H7 (cell line): ENCODE data around the gene FMNL2. TPM values are rescaled to one million over a fixed set of nuclear protein-coding genes. Genes with fewer than 3 reads are reported as not detected.
"Not testable (repeated sequence)": the region's sequence is repeated elsewhere in the genome, so short reads cannot be mapped to it uniquely, and the experiment has no call there.

Experiments used
- DNase-seq: peaks from one replicate; pipeline ENCODE4 v3.0.0; 2012
- H3K27me3 ChIP-seq: 2 replicates; pipeline ENCODE4 v1.6.0; 2011; ENCODE audit warnings: mild to moderate bottlenecking, low read length; ENCODE audit not compliant: control insufficient read depth, insufficient read depth
- H3K36me3 ChIP-seq: replicated peaks from 2 replicates; pipeline ENCODE4 v1.5.1; 2011; ENCODE audit warnings: low read length; ENCODE audit not compliant: control insufficient read depth, insufficient read depth
- H3K4me3 ChIP-seq: 2 replicates; pipeline ENCODE4 v1.5.1; 2011; ENCODE audit warnings: low read depth, mild to moderate bottlenecking, control low read depth, low read length, moderate library complexity; ENCODE audit not compliant: insufficient read depth
- total RNA-seq: library from RNA; depleted of rRNA; stranded (reverse); fragments of >200 nt; shearing (Covaris generic); gene quantifications from 2 replicates; pipeline ENCODE4 v1.2.3, GENCODE V29; 2014; rRNA removed

Gene FMNL2
- total RNA-seq = 20.0 and 32.7 TPM in 2 replicates

DNA sequence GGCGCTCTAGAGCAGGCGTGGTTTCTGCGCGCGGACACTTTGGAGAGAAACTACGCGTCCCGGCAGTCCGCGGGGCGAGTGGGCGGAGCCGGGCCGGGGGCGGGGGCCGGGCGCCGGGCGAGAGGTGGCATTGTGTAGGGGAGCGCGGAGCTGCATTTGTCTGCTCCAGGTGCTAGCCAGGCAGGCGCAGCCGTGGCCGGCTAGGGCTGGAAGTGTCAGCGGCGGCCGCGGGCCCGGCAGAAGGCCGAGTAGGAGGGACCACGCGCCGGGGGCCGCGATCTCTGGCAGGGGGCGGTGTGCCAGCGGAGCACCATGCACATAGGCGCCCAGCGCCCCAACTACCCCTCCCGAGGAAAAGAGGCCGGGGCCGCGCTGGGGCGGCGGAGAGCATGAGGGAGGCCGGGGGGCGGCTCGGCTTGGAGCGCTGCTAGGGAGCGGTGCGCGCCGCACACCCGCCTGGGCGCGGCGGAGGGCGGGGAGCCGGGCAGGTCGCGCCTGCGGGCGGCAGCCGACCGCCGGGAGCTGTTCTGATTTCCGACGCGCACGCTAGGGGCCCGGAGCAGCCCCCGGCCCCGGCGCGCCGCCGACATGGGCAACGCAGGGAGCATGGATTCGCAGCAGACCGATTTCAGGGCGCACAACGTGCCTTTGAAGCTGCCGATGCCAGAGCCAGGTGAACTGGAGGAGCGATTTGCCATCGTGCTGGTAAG lies at the start of gene FMNL2:
TSS of gene FMNL2 (plus strand) at position 159 of the 710 bp plus-strand sequence.
- Histone ChIP-seq H3K4me3 (peak within 1 kb of the TSS; percentile 89), H3K36me3 (no peaks in the 10 kb centered on the region), H3K27me3 (no peaks in the 10 kb centered on the region; the same call in 1 of the 2 replicates)
- peak; percentile 95 for DNase-seq

DNA sequence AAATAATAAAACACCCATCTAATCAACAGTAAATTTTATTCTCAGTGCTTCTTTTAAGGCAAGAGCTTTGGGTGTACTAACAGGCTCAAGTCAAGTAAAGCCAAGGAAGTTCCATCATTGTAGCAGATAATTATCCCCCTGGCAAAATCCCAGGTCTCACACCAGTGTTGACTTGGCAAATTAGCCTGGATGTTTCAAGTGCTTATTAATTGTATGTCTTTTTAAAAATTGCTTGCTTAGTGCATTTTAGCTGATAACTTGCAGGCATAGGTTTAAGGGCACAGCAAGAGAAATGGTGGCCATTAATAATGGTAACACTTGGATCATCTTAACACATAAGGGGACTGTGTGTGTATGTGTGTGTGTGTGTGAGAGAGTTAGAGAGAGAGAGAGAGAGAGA lies 42.0 kb upstream of the FMNL2 start:
- Histone ChIP-seq H3K27me3 (no peaks in the 10 kb centered on the region), H3K4me3 (no peak overlapping the region), H3K36me3 (no peaks in the 10 kb centered on the region)
- no peak for DNase-seq

DNA sequence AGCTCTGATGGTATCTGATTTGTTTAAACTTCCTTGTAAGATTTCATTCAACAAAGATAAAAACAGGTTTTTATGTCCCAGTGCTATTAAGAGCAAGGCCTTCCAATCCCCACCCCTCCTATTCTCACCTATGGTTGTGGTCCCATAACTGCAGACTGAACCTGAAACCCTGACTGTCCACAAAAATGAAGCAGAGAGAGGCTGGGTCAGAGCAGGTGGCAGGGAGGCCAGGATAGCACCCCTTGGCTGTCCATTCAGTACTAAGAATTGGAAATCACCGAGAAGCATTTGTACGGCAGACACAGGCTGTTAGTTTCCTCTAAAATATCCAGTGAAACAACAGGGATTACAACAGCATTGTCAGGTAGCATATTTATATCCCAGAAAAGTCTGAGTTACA lies 37.3 kb upstream of the FMNL2 start:
- DNase-seq = no peak
- Histone ChIP-seq H3K4me3 (no peak overlapping the region), H3K36me3 (no peaks in the 10 kb centered on the region), H3K27me3 (no peaks in the 10 kb centered on the region)

DNA sequence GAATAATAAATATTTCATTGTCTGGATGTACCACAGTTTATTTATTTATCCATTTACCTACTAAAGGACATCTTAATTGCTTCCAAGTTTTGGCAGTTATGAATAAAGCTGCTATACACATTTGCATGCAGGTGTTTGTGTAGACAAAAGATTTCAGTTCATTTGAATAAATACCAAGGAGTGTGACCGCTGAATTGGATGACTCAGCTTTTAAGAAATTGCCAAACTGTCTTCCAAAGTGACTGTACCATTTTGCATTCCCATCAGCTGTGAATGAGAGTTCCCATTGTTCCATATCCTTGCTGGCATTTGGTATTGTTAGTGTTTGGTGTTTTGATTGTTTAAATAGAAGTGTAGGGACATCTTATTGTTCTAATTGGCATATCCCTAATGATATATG lies 36.2 kb upstream of the FMNL2 start:
- H3K27me3 ChIP-seq = no peaks in the 10 kb centered on the region
- DNase-seq = no peak
- no peaks in the 10 kb centered on the region for H3K36me3 ChIP-seq
- H3K4me3 ChIP-seq = no peak overlapping the region

DNA sequence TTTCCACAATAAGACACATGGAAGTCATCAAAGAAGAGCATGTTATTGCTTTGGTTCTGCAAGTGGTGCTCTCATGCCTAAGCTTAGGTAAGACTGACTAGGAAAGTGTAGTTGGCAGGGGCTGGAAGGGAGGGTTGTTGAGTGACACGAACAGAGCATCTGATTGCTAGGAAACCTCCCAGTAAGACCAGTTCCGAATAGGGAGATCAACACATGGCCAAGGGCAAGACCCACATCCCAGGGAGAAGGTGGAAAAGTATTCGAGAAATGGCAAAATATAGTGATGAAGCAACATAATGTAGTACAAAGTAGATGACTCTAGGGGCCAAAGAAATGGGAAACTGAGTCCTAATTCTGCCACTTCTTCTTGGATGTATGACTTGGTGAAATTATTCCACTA lies 33.8 kb upstream of the FMNL2 start:
- no peaks in the 10 kb centered on the region for H3K27me3 ChIP-seq
- DNase-seq = no peak
- no peak overlapping the region for H3K4me3 ChIP-seq
- no peaks in the 10 kb centered on the region for H3K36me3 ChIP-seq

- no peaks in the 10 kb centered on the region for H3K36me3 ChIP-seq
- DNase-seq = no peak
- no peaks in the 10 kb centered on the region for H3K27me3 ChIP-seq
- no peak overlapping the region for H3K4me3 ChIP-seq
Measured at GRCh38 chr2:152303951-152304350, 31.0 kb upstream of the FMNL2 start.

- Histone ChIP-seq H3K27me3 (no peaks in the 10 kb centered on the region), H3K4me3 (no peak overlapping the region), H3K36me3 (no peaks in the 10 kb centered on the region)
- DNase-seq = no peak
Measured at GRCh38 chr2:152304836-152305235, 30.1 kb upstream of the FMNL2 start.

DNA sequence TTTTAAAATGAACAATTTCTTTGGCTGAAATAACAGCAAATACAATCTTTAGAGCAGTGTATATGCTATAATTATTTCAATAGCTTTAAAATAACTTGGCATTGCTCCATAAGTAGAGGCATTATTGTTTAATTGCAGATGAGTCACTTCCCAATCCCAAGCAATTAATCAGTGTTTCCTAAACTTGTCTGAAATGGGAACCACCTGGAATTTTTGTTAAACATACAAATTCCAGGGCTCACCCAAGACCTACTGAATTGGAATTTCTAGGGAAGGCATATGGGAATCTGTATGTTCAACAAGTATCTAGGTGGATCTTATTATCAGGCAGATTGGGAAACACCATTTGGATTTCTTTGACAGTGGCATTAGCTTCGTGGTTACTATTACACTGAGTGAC lies 27.1 kb upstream of the FMNL2 start:
- H3K27me3 ChIP-seq = no peaks in the 10 kb centered on the region
- DNase-seq = no peak
- H3K4me3 ChIP-seq = no peak overlapping the region
- no peaks in the 10 kb centered on the region for H3K36me3 ChIP-seq

DNA sequence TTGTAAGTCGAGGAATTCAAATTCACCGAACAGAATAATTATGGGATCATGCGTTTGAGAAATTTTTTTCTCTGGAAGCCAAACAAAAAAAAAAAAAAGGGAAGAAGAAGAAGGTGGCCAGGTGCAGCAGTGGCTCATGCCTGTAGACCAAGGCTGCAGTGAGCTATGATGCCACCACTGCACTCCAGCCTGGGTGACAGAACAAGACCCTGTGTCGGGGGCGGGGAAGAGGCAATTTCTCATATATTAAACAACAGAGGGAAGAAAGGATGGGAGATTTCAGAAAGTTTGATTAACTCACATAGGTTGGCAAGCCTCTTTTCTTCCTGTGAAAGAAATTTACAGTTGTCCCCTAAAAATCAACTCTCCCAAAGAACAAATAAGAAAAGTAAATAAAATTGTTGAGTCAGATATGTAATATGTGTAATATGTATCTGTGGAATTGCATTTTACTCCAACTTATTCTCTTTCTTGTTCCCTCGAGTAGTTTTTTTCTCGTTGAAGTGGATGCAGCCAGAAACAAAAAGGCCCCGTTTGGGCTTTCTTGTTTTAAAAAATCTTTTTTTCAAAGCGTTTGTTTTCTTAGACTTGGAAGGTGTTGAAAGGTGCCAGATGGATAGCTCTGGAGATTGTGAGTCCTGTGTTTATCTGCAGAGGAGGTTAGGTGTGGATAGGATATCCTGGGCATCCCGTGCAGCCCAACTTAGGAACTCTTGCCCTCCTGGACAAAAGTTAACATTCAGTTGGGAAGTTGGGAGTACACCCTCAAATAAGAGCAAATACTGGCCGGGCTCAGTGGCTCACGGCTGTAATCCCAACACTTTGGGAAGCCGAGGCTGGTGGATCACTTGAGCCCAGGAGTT lies 25.4 kb upstream of the FMNL2 start:
- no peaks in the 10 kb centered on the region for H3K36me3 ChIP-seq
- DNase-seq = no peak
- H3K4me3 ChIP-seq = no peak overlapping the region
- no peaks in the 10 kb centered on the region for H3K27me3 ChIP-seq

DNA sequence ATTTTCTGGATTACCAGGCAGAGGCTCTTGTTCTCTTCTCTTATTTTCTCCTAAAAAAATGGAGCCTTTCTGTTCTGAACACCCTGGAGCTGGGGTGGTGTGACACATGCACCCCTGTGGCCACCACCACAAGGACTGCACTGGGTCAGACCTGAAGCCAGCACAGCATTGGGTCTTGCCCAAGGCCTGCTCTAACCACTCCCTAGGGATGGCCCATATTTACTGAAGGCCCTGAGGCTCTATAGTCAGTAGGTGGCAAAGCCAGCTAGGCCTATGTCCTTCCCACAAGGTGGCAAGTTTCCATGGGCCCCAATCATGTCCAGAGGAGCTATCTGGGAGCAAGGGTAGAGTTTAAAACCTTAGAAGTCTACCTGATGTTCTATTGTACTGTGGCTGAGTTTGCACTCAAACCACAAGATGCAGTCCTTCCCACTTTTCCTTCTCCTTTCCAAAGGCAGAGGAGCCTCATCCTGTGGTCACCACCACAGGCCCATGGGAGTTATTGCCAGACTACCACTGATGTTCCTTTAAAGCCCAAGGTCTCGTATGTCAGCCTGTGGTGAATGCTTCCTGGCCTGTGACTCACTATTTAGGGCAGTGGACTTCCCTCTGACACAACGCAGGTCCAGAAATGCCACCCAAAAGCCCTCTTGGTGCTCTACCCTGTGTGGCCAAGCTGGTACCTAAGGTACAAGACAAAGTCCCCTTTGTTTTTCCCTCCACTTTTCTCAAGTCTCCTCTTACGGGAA lies 15.0 kb upstream of the FMNL2 start:
- no peak for DNase-seq
- H3K36me3 ChIP-seq = no peaks in the 10 kb centered on the region
- no peak overlapping the region for H3K4me3 ChIP-seq
- H3K27me3 ChIP-seq = no peaks in the 10 kb centered on the region

DNA sequence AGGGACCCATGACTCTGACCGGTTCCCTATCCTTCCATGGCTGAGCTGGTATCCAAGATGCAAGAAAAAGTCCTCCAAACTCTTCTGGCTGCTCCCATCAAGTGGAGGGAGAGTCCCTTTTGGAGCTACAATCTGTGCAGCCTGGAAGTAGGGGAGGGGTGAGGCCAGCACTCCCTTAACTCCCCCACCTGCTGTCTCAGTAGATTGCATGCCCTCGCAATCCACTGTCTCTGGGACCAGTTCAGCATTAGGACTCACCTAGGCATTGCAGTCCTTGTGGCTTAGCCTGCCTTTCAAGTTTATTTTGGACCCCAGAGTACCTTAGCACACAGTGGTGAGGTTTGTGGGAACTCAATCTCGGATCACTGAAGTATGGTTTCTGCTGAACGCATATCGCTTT lies 14.2 kb upstream of the FMNL2 start:
- no peaks in the 10 kb centered on the region for H3K27me3 ChIP-seq
- no peak for DNase-seq
- H3K36me3 ChIP-seq = no peaks in the 10 kb centered on the region
- no peak overlapping the region for H3K4me3 ChIP-seq

DNA sequence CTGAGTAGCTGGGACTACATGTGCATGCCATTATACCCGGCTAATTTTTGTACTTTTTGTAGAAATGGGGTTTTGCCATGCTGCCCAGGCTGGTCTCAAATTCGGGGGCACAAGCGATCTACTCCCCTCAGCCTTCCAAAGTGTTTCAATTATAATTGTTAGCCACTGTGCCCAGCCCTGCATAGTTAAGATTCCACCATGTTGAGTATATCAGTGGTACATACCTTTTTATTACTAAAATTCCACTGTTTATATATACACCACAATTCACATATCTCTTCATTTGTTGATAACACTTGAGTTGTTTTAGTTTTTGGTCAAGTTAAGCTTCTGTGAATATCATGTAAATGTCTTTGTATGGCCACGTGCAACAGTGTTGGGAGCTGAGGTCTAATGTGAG lies 12.8 kb upstream of the FMNL2 start:
- no peaks in the 10 kb centered on the region for H3K27me3 ChIP-seq
- no peak overlapping the region for H3K4me3 ChIP-seq
- DNase-seq = no peak
- no peaks in the 10 kb centered on the region for H3K36me3 ChIP-seq

GRCh38 chr2:152325126-152325525 lies 9.8 kb upstream of the FMNL2 start:
- H3K4me3 ChIP-seq, H3K36me3 ChIP-seq, H3K27me3 ChIP-seq, DNase-seq: not testable (repeated sequence)

GRCh38 chr2:152326710-152327109 lies 8.3 kb upstream of the FMNL2 start:
- Histone ChIP-seq H3K36me3 (no peaks in the 10 kb centered on the region), H3K4me3 (no peak overlapping the region), H3K27me3 (no peaks in the 10 kb centered on the region)
- no peak for DNase-seq

GRCh38 chr2:152328013-152328412 lies 7.0 kb upstream of the FMNL2 start:
- Histone ChIP-seq H3K36me3 (no peaks in the 10 kb centered on the region), H3K4me3 (no peak overlapping the region), H3K27me3 (no peaks in the 10 kb centered on the region)
- no peak for DNase-seq
